Motor neuron (in vitro differentiated cells): ENCODE data around the gene C8A. TPM values are rescaled to one million over a fixed set of nuclear protein-coding genes. Genes with fewer than 3 reads are reported as not detected.

Experiments used
- ATAC-seq, 8 experiments: fragments of 200-7000 bp; cut with Tn5 transposase; replicated peaks in 6 of 8; 2 replicates each; pipeline ENCODE4 v1.8.0; 2021; ENCODE audit warnings: mild to moderate bottlenecking in 8 of 8, moderate library complexity in 8 of 8
- H3K27ac ChIP-seq, 2 donors: fragments of 250-450 bp; sonication (Bioruptor Pico); 2 replicates each; pipeline ENCODE4 v1.9.0; 2021; ENCODE audit warnings: antibody characterized with exemption in 2 of 2, mild to moderate bottlenecking in 2 of 2, moderate library complexity in 1 of 2
- H3K4me1 ChIP-seq, 2 donors: fragments of 250-450 bp; sonication (Bioruptor Pico); replicated peaks in 1 of 2; 2 replicates each; pipeline ENCODE4 v1.6.1; 2021; ENCODE audit warnings: antibody characterized with exemption in 2 of 2, mild to moderate bottlenecking in 2 of 2, moderate library complexity in 1 of 2
- H3K4me3 ChIP-seq, 5 donors: fragments of 250-450 bp; sonication (Bioruptor Pico); 2 replicates each; pipeline ENCODE4 v1.9.0; 2021; ENCODE audit warnings: antibody characterized with exemption in 5 of 5, mild to moderate bottlenecking in 5 of 5, moderate library complexity in 4 of 5
- WGBS, 10 experiments: fragments of 450-650 bp; shearing (Covaris generic); methylation state at CpG; one replicate each; pipeline ENCODE4 v1.0.0; 2022; 5-methylcytosine and 5-hydroxymethylcytosine counted together
- in situ Hi-C, 9 experiments: fragments of 400-800 bp; cut with MboI; loops; one replicate each; pipeline ENCODE4 v1.15.0; 2021; ENCODE audit warnings: low sequenced_read_pairs in 9 of 9, low pct_unique_long_range_greater_than_20kb in 2 of 9; ENCODE audit not compliant: unreplicated experiment in 9 of 9
- total RNA-seq, 8 experiments: library from RNA; unstranded; fragments of 300-600 nt; gene quantifications; 2 replicates each; pipeline versions ENCODE4 v1.2.3 to v1.2.4, GENCODE V29; 2022

The C8A gene
- total RNA-seq, 8 experiments from 2014 or later = 0.09 TPM; not detected in 7

GRCh38 chr1:56867491-56867890 lies 12.9 kb downstream of the C8A start:
- Histone ChIP-seq H3K27ac (no peak overlapping the region), H3K4me3 (no peak overlapping the region), H3K4me1 (no peaks in the 10 kb centered on the region)
- no peak for ATAC-seq
- in situ Hi-C loops = no loop called here
- WGBS, 10 experiments = 17 to 94% (median 89%) methylated on average over 2 to 5 of the region's 5 CpGs; no CpG with 5 or more reads in 1 of the 10 experiments

GRCh38 chr1:56868761-56869160 lies 14.2 kb downstream of the C8A start:
- WGBS, 10 experiments = 5 to 85% (median 61%) methylated on average over 1 to 2 of the region's 2 CpGs; no CpG with 5 or more reads in 3 of the 10 experiments
- Histone ChIP-seq H3K4me1 (no peaks in the 10 kb centered on the region), H3K4me3 (no peak overlapping the region), H3K27ac (no peak overlapping the region)
- in situ Hi-C loops = no loop called here
- no peak for ATAC-seq

GRCh38 chr1:56872597-56872996 lies 18.0 kb downstream of the C8A start:
- peaks cover 4 to 6% of the 10 kb centered on the region in 2 donors for H3K4me1 ChIP-seq
- H3K4me3 ChIP-seq = no peak overlapping the region
- in situ Hi-C loops = no loop called here
- H3K27ac ChIP-seq = no peak overlapping the region
- no peak for ATAC-seq

- 80 to 100% (median 89%) methylated on average over 1 of the region's 1 CpG; no CpG with 5 or more reads in 5 of the 10 experiments for WGBS, 10 experiments
- ATAC-seq = no peak
- in situ Hi-C loops = no loop called here
- Histone ChIP-seq H3K4me3 (no peak overlapping the region), H3K27ac (no peak overlapping the region), H3K4me1 (peaks cover 6 to 12% of the 10 kb centered on the region in 2 donors)
These were observed 18.6 kb downstream of the C8A start for GRCh38 chr1:56873213-56873612.

GRCh38 chr1:56874689-56875088 lies 20.1 kb downstream of the C8A start:
- in situ Hi-C loops = no loop called here
- H3K27ac ChIP-seq = no peak overlapping the region
- WGBS, 10 experiments = 63 to 91% (median 77%) methylated on average over 1 to 4 of the region's 4 CpGs; no CpG with 5 or more reads in 2 of the 10 experiments
- peaks cover 6 to 12% of the 10 kb centered on the region in 2 donors for H3K4me1 ChIP-seq
- no peak overlapping the region for H3K4me3 ChIP-seq
- no peak for ATAC-seq

GRCh38 chr1:56877973-56878372 lies 23.4 kb downstream of the C8A start:
- peak in 3 of 8 experiments; percentile 27 to 46 (median 38) for ATAC-seq
- H3K4me3 ChIP-seq = no peak overlapping the region
- in situ Hi-C loops = no loop called here
- 24 to 100% (median 69%) methylated on average over 1 to 3 of the region's 3 CpGs; no CpG with 5 or more reads in 2 of the 10 experiments for WGBS, 10 experiments
- H3K27ac ChIP-seq = no peak overlapping the region
- peaks cover 6 to 12% of the 10 kb centered on the region in 2 donors for H3K4me1 ChIP-seq

- peaks cover 6 to 12% of the 10 kb centered on the region in 2 donors for H3K4me1 ChIP-seq
- WGBS, 10 experiments = 20 to 100% (median 83%) methylated on average over 1 of the region's 1 CpG; no CpG with 5 or more reads in 5 of the 10 experiments
- in situ Hi-C loops = no loop called here
- H3K27ac ChIP-seq = no peak overlapping the region
- peak in 2 of 8 experiments; percentile 50 to 51 for ATAC-seq
- no peak overlapping the region for H3K4me3 ChIP-seq
These were observed 26.2 kb downstream of the C8A start for GRCh38 chr1:56880774-56881173.

GRCh38 chr1:56881417-56881816 lies 26.8 kb downstream of the C8A start:
- H3K4me1 ChIP-seq = peaks cover 6 to 12% of the 10 kb centered on the region in 2 donors
- WGBS, 10 experiments = 88 to 100% (median 95%) methylated on average over 3 to 6 of the region's 6 CpGs; no CpG with 5 or more reads in 4 of the 10 experiments
- no peak overlapping the region for H3K27ac ChIP-seq
- in situ Hi-C loops = no loop called here
- ATAC-seq = no peak
- no peak overlapping the region for H3K4me3 ChIP-seq

GRCh38 chr1:56890229-56890628 lies 35.6 kb downstream of the C8A start:
- H3K4me3 ChIP-seq = no peak overlapping the region
- 25 to 100% (median 85%) methylated on average over 1 to 3 of the region's 3 CpGs; no CpG with 5 or more reads in 1 of the 10 experiments for WGBS, 10 experiments
- in situ Hi-C loops = no loop called here
- H3K4me1 ChIP-seq = no peaks in the 10 kb centered on the region
- no peak overlapping the region for H3K27ac ChIP-seq
- ATAC-seq = no peak

GRCh38 chr1:56894014-56894413 lies 39.4 kb downstream of the C8A start:
- peaks cover 10 to 13% of the 10 kb centered on the region in 2 donors for H3K4me1 ChIP-seq
- H3K4me3 ChIP-seq = no peak overlapping the region
- in situ Hi-C loops = no loop called here
- H3K27ac ChIP-seq = no peak overlapping the region
- ATAC-seq = no peak

- Histone ChIP-seq H3K4me3 (no peak overlapping the region), H3K4me1 (peaks cover 11 to 13% of the 10 kb centered on the region in 2 donors), H3K27ac (no peak overlapping the region)
- WGBS, 10 experiments = 47 to 100% (median 88%) methylated on average over 1 to 6 of the region's 6 CpGs; no CpG with 5 or more reads in 1 of the 10 experiments
- peak in 3 of 8 experiments; percentile 44 to 56 (median 54) for ATAC-seq
- in situ Hi-C loops = no loop called here
These were observed 42.8 kb downstream of the C8A start for GRCh38 chr1:56897150-56898004.

- in situ Hi-C loops = no loop called here
- 17 to 81% (median 76%) methylated on average over 1 to 2 of the region's 2 CpGs; no CpG with 5 or more reads in 4 of the 10 experiments for WGBS, 10 experiments
- no peak for ATAC-seq
- no peak overlapping the region for H3K27ac ChIP-seq
- H3K4me3 ChIP-seq = no peak overlapping the region
- peaks cover 11 to 13% of the 10 kb centered on the region in 2 donors for H3K4me1 ChIP-seq
These were observed 43.4 kb downstream of the C8A start for GRCh38 chr1:56898005-56898373.

GRCh38 chr1:56898879-56899278 lies 44.3 kb downstream of the C8A start:
- Histone ChIP-seq H3K4me1 (peaks cover 11 to 13% of the 10 kb centered on the region in 2 donors), H3K4me3 (no peak overlapping the region), H3K27ac (no peak overlapping the region)
- 0 to 61% (median 30%) methylated on average over 1 to 2 of the region's 2 CpGs; no CpG with 5 or more reads in 3 of the 10 experiments for WGBS, 10 experiments
- ATAC-seq = peak in 5 of 8 experiments; percentile 37 to 66 (median 55)
- in situ Hi-C loops = no loop called here
